Smooth muscle cell (in vitro differentiated cells): Measurements from ENCODE around the gene SYNJ2BP. TPM values are rescaled to one million over a fixed set of nuclear protein-coding genes. Genes with fewer than 3 reads are reported as not detected.
"Not testable (repeated sequence)": the region's sequence is repeated elsewhere in the genome, so short reads cannot be mapped to it uniquely, and the experiment has no call there.

Experiments
- DNase-seq: peaks from one replicate; lab custom pipeline; 2025; ENCODE audit not compliant: unreplicated experiment; lab: John Stamatoyannopoulos, UW
- H2AFZ ChIP-seq: fragments of 200-600 bp; sonication (generic); 2 replicates; pipeline ENCODE4 v1.6.0; 2016; ENCODE audit warnings: antibody characterized with exemption, low read depth, mild to moderate bottlenecking
- H3F3A ChIP-seq: fragments of 200-600 bp; sonication (generic); 2 replicates; pipeline ENCODE4 v1.6.0; 2017; ENCODE audit warnings: antibody characterized with exemption, low read depth
- H3K27ac ChIP-seq: fragments of 200-600 bp; sonication (generic); 2 replicates; pipeline ENCODE4 v1.5.1; 2016; ENCODE audit warnings: low read depth, mild to moderate bottlenecking
- H3K27me3 ChIP-seq: fragments of 200-600 bp; sonication (generic); 2 replicates; pipeline ENCODE4 v1.6.1; 2016; ENCODE audit warnings: low read depth, mild to moderate bottlenecking
- H3K36me3 ChIP-seq: fragments of 200-600 bp; sonication (generic); 2 replicates; pipeline ENCODE4 v1.5.1; 2016; ENCODE audit warnings: low read depth
- H3K4me1 ChIP-seq: fragments of 200-600 bp; sonication (generic); 2 replicates; pipeline ENCODE4 v1.5.1; 2016; ENCODE audit warnings: low read depth
- H3K4me2 ChIP-seq: fragments of 200-600 bp; sonication (generic); 2 replicates; pipeline ENCODE4 v1.6.0; 2016; ENCODE audit warnings: mild to moderate bottlenecking
- H3K4me3 ChIP-seq: fragments of 200-600 bp; sonication (generic); 2 replicates; pipeline ENCODE4 v1.5.1; 2016; ENCODE audit warnings: mild to moderate bottlenecking
- H3K79me2 ChIP-seq: fragments of 200-600 bp; sonication (generic); 2 replicates; pipeline ENCODE4 v1.6.0; 2016; ENCODE audit warnings: low read depth, mild to moderate bottlenecking
- H3K9ac ChIP-seq: fragments of 200-600 bp; sonication (generic); 2 replicates; pipeline ENCODE4 v1.6.0; 2016; ENCODE audit warnings: low read depth
- H3K9me3 ChIP-seq: fragments of 200-600 bp; sonication (generic); replicated peaks from 2 replicates; pipeline ENCODE4 v1.5.1; 2016; ENCODE audit warnings: low read depth
- H4K20me1 ChIP-seq: fragments of 200-600 bp; sonication (generic); 2 replicates; pipeline ENCODE4 v1.6.0; 2016; ENCODE audit warnings: low read depth
- WGBS: methylation state at CpG from one replicate; pipeline ENCODE4 v1.1.7; 2016; ENCODE audit warnings: low lambda C conversion rate; 5-methylcytosine and 5-hydroxymethylcytosine counted together
- polyA plus RNA-seq: library from polyadenylated mRNA; unstranded; fragments of >200 nt; fragmentation: Nextera tagmentation; extraction: Ambion mirVana; gene quantifications from 2 replicates; pipeline ENCODE4 v1.2.1, GENCODE V29; 2016
- total RNA-seq: library from RNA; depleted of rRNA; stranded (reverse); fragments of >200 nt; gene quantifications from 2 replicates; pipeline ENCODE4 v1.2.3, GENCODE V29; 2014
- TF ChIP-seq, protein P1 (sequence below): fragments of 200-600 bp; sonication (generic); IDR thresholded peaks from 2 replicates; pipeline ENCODE4 v1.5.1; 2017; ENCODE audit warnings: borderline replicate concordance, mild to moderate bottlenecking, antibody characterized with exemption; ENCODE audit not compliant: insufficient read depth, poor library complexity, severe bottlenecking

SYNJ2BP gene
- total and polyA plus RNA-seq, 2 experiments from 2014 or later = 14.8 to 18.8 TPM

DNA sequence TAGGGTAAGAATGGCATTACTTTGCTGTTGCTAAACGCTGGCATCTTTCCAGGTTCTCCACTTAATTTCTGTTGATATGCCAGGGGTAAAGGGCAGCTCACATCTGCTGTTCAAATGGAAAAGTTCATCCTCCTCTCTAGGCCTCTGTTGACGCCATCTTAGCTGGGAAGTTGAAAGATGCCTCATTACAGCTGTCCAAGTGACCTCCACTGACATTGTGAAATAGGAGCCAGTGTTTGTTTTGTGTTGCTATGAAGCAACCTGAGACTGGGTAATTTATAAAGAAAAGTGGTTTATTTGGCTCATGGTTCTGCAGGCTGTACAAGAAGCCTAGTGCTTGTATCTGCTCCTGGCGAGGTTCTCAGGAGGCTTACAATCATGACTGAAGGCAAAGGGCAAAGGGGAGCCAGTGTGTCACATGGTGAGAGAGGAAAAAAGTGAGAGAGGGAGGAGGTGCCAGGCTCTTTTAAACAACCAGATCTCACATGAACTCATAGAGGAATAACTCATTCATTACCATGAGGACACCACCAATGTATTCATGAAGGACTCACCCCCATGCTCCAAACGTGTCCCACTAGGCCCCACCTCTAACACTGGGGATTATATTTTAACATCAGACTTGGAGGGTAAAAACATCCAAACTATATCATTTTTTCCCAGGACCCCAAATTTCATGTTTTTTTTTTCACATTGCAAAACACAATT lies 31.9 kb upstream of the SYNJ2BP start:
- TF ChIP-seq, protein P1, sequence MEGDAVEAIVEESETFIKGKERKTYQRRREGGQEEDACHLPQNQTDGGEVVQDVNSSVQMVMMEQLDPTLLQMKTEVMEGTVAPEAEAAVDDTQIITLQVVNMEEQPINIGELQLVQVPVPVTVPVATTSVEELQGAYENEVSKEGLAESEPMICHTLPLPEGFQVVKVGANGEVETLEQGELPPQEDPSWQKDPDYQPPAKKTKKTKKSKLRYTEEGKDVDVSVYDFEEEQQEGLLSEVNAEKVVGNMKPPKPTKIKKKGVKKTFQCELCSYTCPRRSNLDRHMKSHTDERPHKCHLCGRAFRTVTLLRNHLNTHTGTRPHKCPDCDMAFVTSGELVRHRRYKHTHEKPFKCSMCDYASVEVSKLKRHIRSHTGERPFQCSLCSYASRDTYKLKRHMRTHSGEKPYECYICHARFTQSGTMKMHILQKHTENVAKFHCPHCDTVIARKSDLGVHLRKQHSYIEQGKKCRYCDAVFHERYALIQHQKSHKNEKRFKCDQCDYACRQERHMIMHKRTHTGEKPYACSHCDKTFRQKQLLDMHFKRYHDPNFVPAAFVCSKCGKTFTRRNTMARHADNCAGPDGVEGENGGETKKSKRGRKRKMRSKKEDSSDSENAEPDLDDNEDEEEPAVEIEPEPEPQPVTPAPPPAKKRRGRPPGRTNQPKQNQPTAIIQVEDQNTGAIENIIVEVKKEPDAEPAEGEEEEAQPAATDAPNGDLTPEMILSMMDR = no peak
- no peaks in the 10 kb centered on the region for H4K20me1 ChIP-seq
- no peaks in the 10 kb centered on the region for H3K27me3 ChIP-seq
- no peaks in the 10 kb centered on the region for H3K4me1 ChIP-seq
- H3K27ac ChIP-seq = no peak overlapping the region
- H2AFZ ChIP-seq = no peak overlapping the region
- 89% methylated on average over 4 of the region's 4 CpGs for WGBS
- no peaks in the 10 kb centered on the region for H3F3A ChIP-seq
- H3K4me3 ChIP-seq = no peak overlapping the region
- no peak overlapping the region for H3K9ac ChIP-seq
- DNase-seq = no peak
- H3K79me2 ChIP-seq = no peaks in the 10 kb centered on the region
- H3K36me3 ChIP-seq = no peaks in the 10 kb centered on the region
- H3K4me2 ChIP-seq = no peak overlapping the region
- peaks cover 4% of the 10 kb centered on the region for H3K9me3 ChIP-seq

DNA sequence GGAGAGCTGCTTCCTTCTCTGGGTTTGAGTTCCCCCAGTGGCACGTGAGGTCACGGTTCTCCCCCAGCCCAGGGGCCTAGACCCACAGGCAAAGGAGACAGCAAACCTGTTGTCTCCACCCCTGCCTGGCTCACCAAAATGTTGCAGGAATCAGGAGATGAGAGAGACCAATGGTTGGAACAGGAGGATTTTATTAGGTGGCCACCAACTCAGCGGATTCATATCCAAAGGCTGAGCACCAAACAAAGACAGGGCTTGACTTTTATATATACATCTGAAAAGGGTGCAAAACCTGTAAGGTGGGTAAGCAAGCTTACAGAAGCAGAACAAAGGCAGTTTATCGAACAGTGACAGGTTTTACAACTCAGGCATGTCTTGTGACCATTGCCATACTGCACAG lies 25.9 kb upstream of the SYNJ2BP start:
- Histone ChIP-seq H3K27me3 (no peaks in the 10 kb centered on the region), H3K79me2 (no peaks in the 10 kb centered on the region), H4K20me1 (no peaks in the 10 kb centered on the region), H2AFZ (no peak overlapping the region), H3K4me1 (no peaks in the 10 kb centered on the region), H3K4me2 (no peak overlapping the region), H3K27ac (no peak overlapping the region), H3K9ac (no peak overlapping the region), H3K36me3 (no peaks in the 10 kb centered on the region), H3K9me3 (peaks cover 10% of the 10 kb centered on the region), H3F3A (no peaks in the 10 kb centered on the region), H3K4me3 (no peak overlapping the region)
- 92% methylated on average over 4 of the region's 4 CpGs for WGBS
- TF ChIP-seq, protein P1 = no peak
- DNase-seq = no peak

DNA sequence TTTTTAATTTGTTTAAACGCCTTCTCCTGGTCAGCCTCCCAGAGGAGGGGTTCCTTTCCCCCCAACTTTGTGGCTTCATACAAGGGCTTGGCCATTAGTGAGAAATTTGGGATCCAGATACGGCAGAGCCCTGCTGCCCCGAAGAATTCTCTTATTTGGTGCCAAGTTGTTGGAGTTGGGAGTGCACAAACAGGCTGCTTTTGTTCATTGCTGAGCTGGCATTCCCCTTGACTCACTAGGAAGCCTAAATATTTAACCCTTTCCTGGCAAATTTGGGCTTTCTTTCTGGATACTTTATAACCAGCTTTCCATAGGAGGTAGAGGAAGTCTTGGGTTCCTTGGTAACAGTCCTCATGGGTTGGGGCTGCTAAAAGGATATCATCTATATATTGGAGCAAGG lies 24.8 kb upstream of the SYNJ2BP start:
- Histone ChIP-seq H3K27ac (no peak overlapping the region), H3K27me3 (no peaks in the 10 kb centered on the region), H3K4me3 (no peak overlapping the region), H3K4me2 (no peak overlapping the region), H2AFZ (no peak overlapping the region), H3K4me1 (no peaks in the 10 kb centered on the region), H3K79me2 (no peaks in the 10 kb centered on the region), H4K20me1 (no peaks in the 10 kb centered on the region), H3F3A (no peaks in the 10 kb centered on the region), H3K9me3 (peaks cover 18% of the 10 kb centered on the region), H3K36me3 (no peaks in the 10 kb centered on the region), H3K9ac (no peak overlapping the region)
- DNase-seq = no peak
- TF ChIP-seq, protein P1 = no peak
- WGBS = 88% methylated on average over 3 of the region's 3 CpGs

DNA sequence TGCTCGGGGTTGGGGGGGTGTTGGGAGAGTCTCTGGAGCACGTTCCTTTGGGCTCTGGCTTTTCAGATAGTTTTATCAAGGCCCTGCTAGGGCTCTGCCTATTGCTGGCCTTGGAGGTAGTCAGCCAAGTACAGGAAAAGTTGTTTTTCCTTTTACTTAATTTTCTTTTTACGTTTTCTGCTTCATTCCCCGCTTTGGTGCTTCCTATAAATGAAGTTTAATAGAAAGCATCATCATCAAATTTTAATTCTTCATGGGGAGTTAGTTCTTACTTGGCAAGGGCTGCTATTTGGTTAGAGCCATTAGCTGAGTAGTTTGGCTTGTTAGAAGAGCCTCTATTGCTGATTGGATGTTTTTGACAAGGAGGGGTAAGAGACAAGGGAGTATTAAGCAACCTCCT lies 20.0 kb upstream of the SYNJ2BP start:
- DNase-seq = no peak
- WGBS = 57% methylated on average over 4 of the region's 4 CpGs
- H3K4me2 ChIP-seq = no peak overlapping the region
- no peaks in the 10 kb centered on the region for H3F3A ChIP-seq
- no peak overlapping the region for H3K4me3 ChIP-seq
- TF ChIP-seq, protein P1 = no peak
- no peak overlapping the region for H2AFZ ChIP-seq
- no peaks in the 10 kb centered on the region for H3K4me1 ChIP-seq
- H4K20me1 ChIP-seq = no peaks in the 10 kb centered on the region
- H3K79me2 ChIP-seq = no peaks in the 10 kb centered on the region
- no peak overlapping the region for H3K9ac ChIP-seq
- no peaks in the 10 kb centered on the region for H3K36me3 ChIP-seq
- H3K27ac ChIP-seq = no peak overlapping the region
- no peaks in the 10 kb centered on the region for H3K27me3 ChIP-seq
- peaks cover 13% of the 10 kb centered on the region for H3K9me3 ChIP-seq

DNA sequence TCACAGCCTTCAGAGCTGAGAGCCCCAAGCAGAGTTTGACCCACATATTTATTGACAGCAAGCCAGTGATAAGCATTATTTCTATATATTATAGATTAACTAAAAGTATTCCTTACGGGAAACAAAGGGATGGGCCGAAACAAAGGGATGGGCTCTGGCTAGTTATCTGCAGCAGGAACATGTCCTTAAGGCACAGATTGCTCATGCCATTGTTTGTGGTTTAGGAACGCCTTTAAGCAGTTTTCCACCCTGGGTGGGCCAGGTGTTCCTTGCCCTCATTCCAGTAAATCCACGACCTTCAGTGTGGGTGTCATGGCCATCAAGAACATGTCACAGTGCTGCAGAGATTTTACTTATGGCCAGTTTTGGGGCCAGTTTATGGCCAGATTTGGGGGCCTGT lies 9.7 kb upstream of the SYNJ2BP start:
- not testable (repeated sequence) for H3F3A ChIP-seq, H3K27me3 ChIP-seq, H3K79me2 ChIP-seq, H3K36me3 ChIP-seq, H4K20me1 ChIP-seq, H3K4me3 ChIP-seq, H3K9me3 ChIP-seq, H3K27ac ChIP-seq, H3K9ac ChIP-seq, DNase-seq, H3K4me2 ChIP-seq, H2AFZ ChIP-seq, H3K4me1 ChIP-seq
- 66% methylated on average over 4 of the region's 4 CpGs for WGBS
